Nephron progenitor cell (in vitro differentiated cells): ENCODE data around the gene RAI1.
"Not testable (repeated sequence)": the region's sequence is repeated elsewhere in the genome, so short reads cannot be mapped to it uniquely, and the experiment has no call there.

ENCODE experiments used
- DNase-seq: peaks from one replicate; pipeline ENCODE4 v3.0.0; 2021
- H3K27ac Mint-ChIP-seq: 2 replicates; pipeline ENCODE4 v1.8.0; 2021; ENCODE audit warnings: mild to moderate bottlenecking, moderate library complexity, mixed read lengths
- H3K27me3 Mint-ChIP-seq: 2 replicates; pipeline ENCODE4 v1.8.0; 2021; ENCODE audit warnings: mild to moderate bottlenecking, low read depth, mixed read lengths; ENCODE audit not compliant: poor library complexity
- H3K36me3 Mint-ChIP-seq: 2 replicates; pipeline ENCODE4 v1.8.0; 2021; ENCODE audit warnings: low read depth, mixed read lengths
- H3K4me1 Mint-ChIP-seq: 2 replicates; pipeline ENCODE4 v1.8.0; 2021; ENCODE audit warnings: mixed read lengths
- H3K4me3 Mint-ChIP-seq: 2 replicates; pipeline ENCODE4 v1.8.0; 2021; ENCODE audit warnings: mild to moderate bottlenecking, moderate library complexity, mixed read lengths
- H3K9me3 Mint-ChIP-seq: 2 replicates; pipeline ENCODE4 v1.8.0; 2021; ENCODE audit warnings: mild to moderate bottlenecking, moderate library complexity, mixed read lengths
- CTCF ChIP-seq: fragments of 200-600 bp; sonication (generic); IDR thresholded peaks from 2 replicates; pipeline ENCODE4 v1.5.0; 2021; ENCODE audit warnings: antibody characterized with exemption

The RAI1 gene

DNA sequence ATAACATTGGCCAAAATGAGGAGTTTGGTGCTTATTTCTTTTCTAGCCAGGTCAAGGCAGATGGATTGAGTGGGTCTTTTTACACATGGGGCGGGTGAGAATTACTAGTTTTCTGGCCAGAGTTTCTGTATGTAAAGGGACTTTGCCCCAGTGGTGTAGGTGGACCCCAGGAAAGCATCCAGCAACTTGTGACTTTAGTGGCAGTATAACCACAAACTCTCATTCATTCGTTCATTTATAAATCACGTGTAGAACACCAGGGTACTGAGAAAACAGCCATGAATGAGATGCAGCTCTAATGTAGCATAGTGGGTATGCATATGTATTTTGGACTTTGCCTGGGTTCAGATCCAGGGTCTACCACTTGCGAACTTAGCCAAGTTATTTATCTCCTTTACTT is 8.1 kb downstream of the RAI1 start:
- TF ChIP-seq CTCF, result no peak
- Mint-ChIP-seq H3K27me3 (peaks cover 8% of the 10 kb centered on the region), H3K4me1 (peaks cover 82% of the 10 kb centered on the region), H3K36me3 (peaks cover 8% of the 10 kb centered on the region), H3K4me3 (no peak overlapping the region), H3K27ac (no peak overlapping the region), H3K9me3 (no peaks in the 10 kb centered on the region)
- DNase-seq, result no peak

DNA sequence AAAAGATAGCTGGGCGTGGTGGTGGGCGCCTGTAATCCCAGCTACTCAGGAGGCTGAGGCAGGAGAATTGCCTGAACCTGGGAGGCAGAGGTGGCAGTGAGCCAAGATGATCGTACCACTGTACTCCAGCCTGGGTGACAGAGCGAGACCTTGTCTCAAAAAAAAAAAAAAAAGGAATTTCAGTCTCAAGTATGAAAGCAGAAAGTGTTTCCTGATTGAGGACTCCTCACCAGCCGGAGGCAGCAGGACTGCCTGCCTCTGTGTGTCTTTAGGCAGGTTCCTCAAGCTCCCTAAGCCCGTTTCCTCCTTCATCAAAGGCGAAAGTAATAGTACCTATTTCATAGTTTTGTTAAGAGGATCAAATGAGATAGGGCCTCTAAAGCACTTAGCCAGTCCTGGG is 9.0 kb downstream of the RAI1 start:
- not testable (repeated sequence) for H3K27me3 Mint-ChIP-seq, DNase-seq, H3K36me3 Mint-ChIP-seq, H3K4me3 Mint-ChIP-seq, H3K9me3 Mint-ChIP-seq
- Mint-ChIP-seq H3K27ac (peak overlapping the region; percentile 78), H3K4me1 (peaks cover 76% of the 10 kb centered on the region)

DNA sequence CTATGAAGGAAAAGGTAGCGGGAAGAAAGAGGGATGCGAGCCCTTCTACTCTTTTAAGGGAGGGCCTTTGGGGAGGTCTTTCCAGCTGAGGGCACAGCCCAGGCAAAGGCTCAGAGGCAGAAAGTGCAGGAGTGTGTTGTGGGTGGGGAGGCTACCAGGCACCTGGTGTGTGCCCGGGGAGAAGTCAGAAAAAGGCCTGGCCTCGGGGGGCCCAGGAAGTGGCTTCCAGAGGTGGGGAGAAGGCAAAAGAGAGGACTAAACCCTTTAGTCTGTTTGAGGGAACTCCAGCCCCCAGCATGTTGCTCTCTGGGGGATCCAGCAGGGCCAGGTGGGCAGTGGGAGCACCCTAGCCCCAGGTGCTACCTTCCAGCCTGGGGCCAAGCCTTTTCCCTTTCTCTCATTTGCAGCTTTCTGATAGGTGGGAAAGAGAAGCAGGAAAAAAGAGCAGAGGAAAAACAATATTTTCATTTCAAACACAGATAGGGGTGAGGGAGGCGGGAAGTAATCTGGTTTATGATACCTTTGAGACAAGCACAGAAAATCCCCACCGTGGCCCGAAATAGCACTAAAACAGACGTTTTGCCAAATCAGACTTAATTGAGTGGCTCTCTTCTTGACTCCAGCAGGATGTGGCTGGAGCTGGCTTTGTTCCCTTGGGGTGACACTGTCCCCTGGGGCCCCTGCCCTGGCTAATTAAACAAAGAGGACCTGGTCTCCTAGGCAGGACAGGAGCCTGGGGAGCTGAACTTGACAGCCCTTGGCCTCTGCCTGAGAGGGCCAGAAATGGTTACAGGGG is 10.4 kb downstream of the RAI1 start:
- H3K27ac Mint-ChIP-seq, result peak overlapping the region; percentile 78
- H3K36me3 Mint-ChIP-seq, result peaks cover 8% of the 10 kb centered on the region
- H3K4me1 Mint-ChIP-seq, result peaks cover 76% of the 10 kb centered on the region
- peaks cover 9% of the 10 kb centered on the region for H3K27me3 Mint-ChIP-seq
- no peak for DNase-seq
- peak overlapping the region; percentile 57 for H3K4me3 Mint-ChIP-seq
- H3K9me3 Mint-ChIP-seq, result no peaks in the 10 kb centered on the region
- TF ChIP-seq CTCF, result no peak

GRCh38 chr17:17692353-17693252 is 11.3 kb downstream of the RAI1 start:
- no peak for DNase-seq
- Mint-ChIP-seq H3K27ac (peak overlapping the region; percentile 85), H3K27me3 (peaks cover 9% of the 10 kb centered on the region), H3K9me3 (no peaks in the 10 kb centered on the region), H3K4me1 (peaks cover 76% of the 10 kb centered on the region), H3K4me3 (peak overlapping the region; percentile 81), H3K36me3 (peaks cover 3% of the 10 kb centered on the region)
- TF ChIP-seq CTCF, result no peak

DNA sequence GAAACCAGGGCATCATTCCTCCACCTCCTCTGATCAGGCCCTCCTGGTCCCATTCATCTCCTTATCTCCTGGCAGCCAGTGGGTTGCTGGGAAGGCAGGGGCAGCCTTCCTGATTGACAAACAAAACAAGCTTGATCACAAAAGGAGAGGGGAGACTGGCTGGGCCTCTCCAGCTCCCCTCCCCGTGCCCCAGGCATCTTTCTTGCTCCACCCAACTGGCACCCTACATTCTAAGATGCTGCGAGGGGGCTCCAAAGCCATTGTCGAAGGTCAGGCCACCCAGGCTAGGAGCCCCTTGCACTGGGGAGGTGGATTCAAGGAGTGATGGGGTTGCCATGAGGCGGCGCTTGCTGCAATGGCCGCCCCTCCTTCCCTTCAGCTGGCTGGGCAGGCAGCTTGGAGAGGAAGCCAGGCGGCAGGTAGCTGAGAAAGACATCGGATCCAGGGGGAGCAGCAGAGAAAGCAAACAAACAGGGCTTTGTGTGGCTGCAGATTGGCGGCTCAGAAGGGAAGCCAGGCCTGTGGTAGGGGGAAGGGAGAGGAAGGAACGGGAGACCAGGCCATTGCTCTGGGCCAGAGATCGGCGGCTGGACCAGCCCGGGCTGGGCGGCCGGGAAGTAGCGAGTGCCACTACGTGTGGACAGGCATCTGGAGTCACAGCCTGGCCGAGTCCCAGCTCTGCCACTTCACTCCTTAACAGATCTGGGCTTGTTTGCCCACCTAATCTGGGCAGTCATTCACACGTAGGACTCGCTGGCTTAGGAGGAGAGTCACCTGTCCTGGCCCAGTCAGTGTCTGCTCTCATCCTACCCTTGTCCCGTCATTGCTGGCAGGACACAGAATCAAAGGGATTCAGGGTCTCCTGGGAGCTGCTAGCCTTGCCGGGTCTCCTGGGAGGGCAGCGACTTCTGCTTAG is 12.3 kb downstream of the RAI1 start:
- Mint-ChIP-seq H3K9me3 (no peaks in the 10 kb centered on the region), H3K4me1 (peaks cover 84% of the 10 kb centered on the region), H3K4me3 (peak overlapping the region; percentile 81), H3K27ac (peak overlapping the region; percentile 99), H3K27me3 (peaks cover 9% of the 10 kb centered on the region), H3K36me3 (peaks cover 3% of the 10 kb centered on the region)
- TF ChIP-seq CTCF, result no peak
- DNase-seq, result peak; percentile 56
